HFF-Myc (cell line): ENCODE data around the gene RAB11FIP3.

Source experiments
- DNase-seq: peaks from one replicate; pipeline ENCODE4 v3.0.0-alpha.2; 2011; ENCODE audit warnings: low read depth; ENCODE audit errors: extremely low read depth
- H3K4me3 ChIP-seq: replicated peaks from 2 replicates; pipeline ENCODE4 v1.5.1; 2011; ENCODE audit warnings: low read depth, mild to moderate bottlenecking, control low read depth, low read length
- CTCF ChIP-seq: IDR thresholded peaks from 2 replicates; pipeline ENCODE4 v1.5.1; 2012; ENCODE audit warnings: mild to moderate bottlenecking, low read depth, low read length, control low read depth; ENCODE audit errors: missing control alignments

The RAB11FIP3 gene

GRCh38 chr16:515175-515938 is 89.9 kb downstream of the RAB11FIP3 start:
- no peak overlapping the region for H3K4me3 ChIP-seq
- DNase-seq: no peak
- no peak for TF ChIP-seq CTCF

- no peak for DNase-seq
- H3K4me3 ChIP-seq: no peak overlapping the region
- no peak for TF ChIP-seq CTCF
Measured at GRCh38 chr16:515939-516226, 90.4 kb downstream of the RAB11FIP3 start.

- DNase-seq: no peak
- no peak for TF ChIP-seq CTCF
- no peak overlapping the region for H3K4me3 ChIP-seq
Measured at GRCh38 chr16:516301-516700, 90.9 kb downstream of the RAB11FIP3 start.

GRCh38 chr16:518858-519257 is 93.4 kb downstream of the RAB11FIP3 start:
- DNase-seq: no peak

GRCh38 chr16:519425-519824 is 94.0 kb downstream of the RAB11FIP3 start:
- TF ChIP-seq CTCF: no peak
- DNase-seq: no peak
- H3K4me3 ChIP-seq: no peak overlapping the region

More at GRCh38 chr16:518858-519257, 93.4 kb downstream of the RAB11FIP3 start:
- no peak overlapping the region for H3K4me3 ChIP-seq
- no peak for TF ChIP-seq CTCF

GRCh38 chr16:519841-520687 is 94.6 kb downstream of the RAB11FIP3 start:
- TF ChIP-seq CTCF: no peak
- no peak overlapping the region for H3K4me3 ChIP-seq
- no peak for DNase-seq

- TF ChIP-seq CTCF: no peak
- no peak for DNase-seq
Measured at GRCh38 chr16:520847-521246, 95.4 kb downstream of the RAB11FIP3 start.

More at GRCh38 chr16:520847-521246, 95.4 kb downstream of the RAB11FIP3 start:
- H3K4me3 ChIP-seq: no peak overlapping the region
